ENCODE data around the gene LHX3. TPM values are rescaled to one million over a fixed set of nuclear protein-coding genes. Genes with fewer than 3 reads are reported as not detected.

Gene LHX3
- total RNA-seq, 1 donor from 2014 or later, result 0.07 TPM

DNA sequence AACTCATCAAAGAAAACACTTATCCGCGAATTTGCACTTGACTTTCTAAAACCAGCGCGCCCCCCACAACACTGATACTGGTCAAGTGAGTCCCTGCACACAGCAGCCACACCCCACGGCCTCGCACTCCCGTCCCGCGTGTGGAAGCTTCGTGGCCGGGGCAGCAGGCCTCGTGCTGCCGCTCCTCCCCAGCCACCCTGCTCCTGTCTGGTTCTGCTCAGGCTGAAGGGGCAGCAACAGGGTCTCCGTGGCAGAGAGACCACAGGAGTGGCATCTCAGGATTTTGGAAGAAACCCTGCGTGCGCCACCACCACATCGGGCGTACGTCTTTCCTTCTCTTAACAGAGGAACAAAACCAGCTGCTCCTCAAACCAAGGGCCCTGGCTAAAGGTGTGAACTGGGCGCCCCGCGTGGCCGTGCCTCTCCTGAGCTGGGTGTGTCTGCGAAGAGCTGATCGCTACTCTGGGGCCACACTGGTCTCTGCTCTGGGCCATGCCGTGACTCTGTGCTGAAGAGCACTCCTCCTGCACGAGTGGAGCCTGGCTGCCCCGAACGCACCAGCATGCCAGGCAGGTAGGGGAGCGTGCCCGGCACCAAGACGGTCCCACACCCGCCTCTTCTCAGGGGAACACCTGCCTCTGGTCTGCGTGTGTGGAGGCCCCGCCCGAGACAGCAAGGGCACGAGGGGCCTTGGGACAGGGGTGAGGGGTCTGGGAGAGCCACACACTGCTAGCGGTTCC is 17.4 kb upstream of the LHX3 start:
- Mint-ChIP-seq H3K27me3 (ENCODE audit: low read depth) (no peaks in the 10 kb centered on the region), H3K27ac (ENCODE audit: unreplicated experiment) (no peak overlapping the region), H3K4me3 (no peak overlapping the region)

GRCh38 chr9:136220017-136220729 is 15.2 kb upstream of the LHX3 start:
- Mint-ChIP-seq H3K4me3 (no peak overlapping the region), H3K27me3 (ENCODE audit: low read depth) (no peaks in the 10 kb centered on the region), H3K36me3 (ENCODE audit: low read depth) (peaks cover 10% of the 10 kb centered on the region), H3K27ac (ENCODE audit: unreplicated experiment) (no peak overlapping the region), H3K4me1 (no peaks in the 10 kb centered on the region), H3K9me3 (no peaks in the 10 kb centered on the region)
- TF ChIP-seq, protein P1, sequence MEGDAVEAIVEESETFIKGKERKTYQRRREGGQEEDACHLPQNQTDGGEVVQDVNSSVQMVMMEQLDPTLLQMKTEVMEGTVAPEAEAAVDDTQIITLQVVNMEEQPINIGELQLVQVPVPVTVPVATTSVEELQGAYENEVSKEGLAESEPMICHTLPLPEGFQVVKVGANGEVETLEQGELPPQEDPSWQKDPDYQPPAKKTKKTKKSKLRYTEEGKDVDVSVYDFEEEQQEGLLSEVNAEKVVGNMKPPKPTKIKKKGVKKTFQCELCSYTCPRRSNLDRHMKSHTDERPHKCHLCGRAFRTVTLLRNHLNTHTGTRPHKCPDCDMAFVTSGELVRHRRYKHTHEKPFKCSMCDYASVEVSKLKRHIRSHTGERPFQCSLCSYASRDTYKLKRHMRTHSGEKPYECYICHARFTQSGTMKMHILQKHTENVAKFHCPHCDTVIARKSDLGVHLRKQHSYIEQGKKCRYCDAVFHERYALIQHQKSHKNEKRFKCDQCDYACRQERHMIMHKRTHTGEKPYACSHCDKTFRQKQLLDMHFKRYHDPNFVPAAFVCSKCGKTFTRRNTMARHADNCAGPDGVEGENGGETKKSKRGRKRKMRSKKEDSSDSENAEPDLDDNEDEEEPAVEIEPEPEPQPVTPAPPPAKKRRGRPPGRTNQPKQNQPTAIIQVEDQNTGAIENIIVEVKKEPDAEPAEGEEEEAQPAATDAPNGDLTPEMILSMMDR (conservative IDR thresholded peaks at IDR 0.05), result no peak
- DNase-seq (ENCODE audit: low read depth, low spot score), result no peak

More for the DNA sequence above, 17.4 kb upstream of the LHX3 start:
- DNase-seq (ENCODE audit: low read depth, low spot score), result no peak
- Mint-ChIP-seq H3K4me1 (no peaks in the 10 kb centered on the region), H3K36me3 (ENCODE audit: low read depth) (peaks cover 8% of the 10 kb centered on the region), H3K9me3 (no peaks in the 10 kb centered on the region)
- TF ChIP-seq, protein P1 (conservative IDR thresholded peaks at IDR 0.05), result no peak

- Mint-ChIP-seq H3K9me3 (no peaks in the 10 kb centered on the region), H3K36me3 (ENCODE audit: low read depth) (peaks cover 13% of the 10 kb centered on the region), H3K4me1 (no peaks in the 10 kb centered on the region), H3K27ac (ENCODE audit: unreplicated experiment) (no peak overlapping the region), H3K27me3 (ENCODE audit: low read depth) (no peaks in the 10 kb centered on the region), H3K4me3 (no peak overlapping the region)
- TF ChIP-seq, protein P1 (conservative IDR thresholded peaks at IDR 0.05), result no peak
- no peak for DNase-seq (ENCODE audit: low read depth, low spot score)
Observed at GRCh38 chr9:136219276-136219675, 14.3 kb upstream of the LHX3 start.

GRCh38 chr9:136218673-136219072 is 13.7 kb upstream of the LHX3 start:
- Mint-ChIP-seq H3K9me3 (no peaks in the 10 kb centered on the region), H3K27me3 (ENCODE audit: low read depth) (no peaks in the 10 kb centered on the region), H3K4me3 (no peak overlapping the region), H3K27ac (ENCODE audit: unreplicated experiment) (no peak overlapping the region), H3K36me3 (ENCODE audit: low read depth) (peaks cover 15% of the 10 kb centered on the region), H3K4me1 (no peaks in the 10 kb centered on the region)
- TF ChIP-seq, protein P1 (conservative IDR thresholded peaks at IDR 0.05), result no peak
- no peak for DNase-seq (ENCODE audit: low read depth, low spot score)

GRCh38 chr9:136218271-136218670 is 13.3 kb upstream of the LHX3 start:
- H3K27me3 Mint-ChIP-seq (ENCODE audit: low read depth), result no peaks in the 10 kb centered on the region
- no peaks in the 10 kb centered on the region for H3K4me1 Mint-ChIP-seq
- TF ChIP-seq, protein P1 (conservative IDR thresholded peaks at IDR 0.05), result no peak
- H3K9me3 Mint-ChIP-seq, result no peaks in the 10 kb centered on the region
- H3K4me3 Mint-ChIP-seq, result no peak overlapping the region
- no peak overlapping the region for H3K27ac Mint-ChIP-seq (ENCODE audit: unreplicated experiment)
- no peak for DNase-seq (ENCODE audit: low read depth, low spot score)
- H3K36me3 Mint-ChIP-seq (ENCODE audit: low read depth), result peaks cover 12% of the 10 kb centered on the region
